T-helper 1 cell treated with Interleukin-12 subunit alpha and Interleukin-12 subunit beta and Interleukin-4 antibody, amounts not matched to agents 30 μg/mL and 1 μg/mL, for 36 hours (primary cell): ENCODE results near the gene KIF5A.

Experiments used
- H3K27ac Mint-ChIP-seq: one replicate; pipeline ENCODE4 v1.8.0; 2021; ENCODE audit warnings: mild to moderate bottlenecking, mixed read lengths
- H3K27me3 Mint-ChIP-seq: one replicate; pipeline ENCODE4 v1.8.0; 2021; ENCODE audit warnings: low read depth, mixed read lengths
- H3K36me3 Mint-ChIP-seq: one replicate; pipeline ENCODE4 v1.8.0; 2021; ENCODE audit warnings: low read depth, mixed read lengths
- H3K4me1 Mint-ChIP-seq: one replicate; pipeline ENCODE4 v1.8.0; 2021; ENCODE audit warnings: low read depth, mixed read lengths
- H3K4me3 Mint-ChIP-seq: one replicate; pipeline ENCODE4 v1.8.0; 2021; ENCODE audit warnings: mild to moderate bottlenecking, moderate library complexity, mixed read lengths
- H3K9me3 Mint-ChIP-seq: one replicate; pipeline ENCODE4 v1.8.0; 2021; ENCODE audit warnings: mixed read lengths

KIF5A gene

DNA sequence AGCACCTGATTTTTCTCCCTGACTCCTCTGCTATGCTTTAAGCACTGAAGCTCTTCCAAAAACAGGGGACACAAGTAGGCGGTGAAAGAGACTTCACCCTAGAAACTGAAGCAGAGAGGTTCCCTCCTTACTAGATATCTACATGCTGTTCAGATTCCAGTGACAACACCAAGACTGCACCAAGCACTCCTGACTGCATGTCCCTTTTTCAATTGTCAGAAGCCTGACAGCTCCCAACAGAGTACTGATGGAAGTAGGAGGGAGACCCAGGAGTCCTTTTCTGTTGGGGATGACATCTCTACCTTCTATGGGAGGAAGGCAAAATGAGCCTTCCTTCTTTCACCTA is 13.3 kb upstream of the KIF5A start:
- peaks cover 34% of the 10 kb centered on the region for H3K36me3 Mint-ChIP-seq

DNA sequence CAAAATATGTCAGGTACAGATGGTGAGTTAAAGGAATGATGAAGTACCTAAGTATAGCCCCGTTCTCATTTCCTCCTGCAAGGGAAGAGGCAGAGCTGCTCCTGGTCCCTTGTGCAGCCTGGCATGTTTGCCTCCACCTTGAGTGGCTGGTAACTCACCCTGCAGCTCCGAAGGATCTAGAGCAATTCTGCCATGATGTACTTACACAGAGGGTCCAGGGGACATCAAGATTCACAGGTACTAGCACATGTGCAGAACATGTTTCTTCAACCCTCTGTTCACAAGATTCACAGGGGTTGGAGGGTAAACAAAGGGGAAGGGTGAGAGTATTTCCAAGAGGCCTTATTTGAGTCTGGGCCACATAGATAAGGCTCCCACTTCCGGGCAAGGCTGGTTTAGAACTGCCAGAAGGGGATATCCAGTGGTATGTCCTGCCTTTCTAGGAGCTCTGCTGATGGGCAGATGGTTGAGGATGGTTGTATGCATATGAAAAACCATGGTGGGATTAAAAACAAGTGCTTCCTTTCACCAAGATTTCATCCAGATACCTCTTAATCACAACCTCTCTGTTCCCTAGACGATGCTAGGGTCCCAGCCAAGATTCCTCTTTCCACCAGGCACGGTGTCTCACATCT is 10.6 kb upstream of the KIF5A start:
- no peaks in the 10 kb centered on the region for H3K9me3 Mint-ChIP-seq
- H3K27me3 Mint-ChIP-seq = no peaks in the 10 kb centered on the region
- H3K4me1 Mint-ChIP-seq = peaks cover 7% of the 10 kb centered on the region
- no peak overlapping the region for H3K4me3 Mint-ChIP-seq
- peaks cover 17% of the 10 kb centered on the region for H3K36me3 Mint-ChIP-seq
- no peak overlapping the region for H3K27ac Mint-ChIP-seq

More for the DNA sequence above, 13.3 kb upstream of the KIF5A start:
- Mint-ChIP-seq H3K9me3 (no peaks in the 10 kb centered on the region), H3K27ac (no peak overlapping the region), H3K27me3 (no peaks in the 10 kb centered on the region), H3K4me3 (no peak overlapping the region), H3K4me1 (peaks cover 7% of the 10 kb centered on the region)

- no peaks in the 10 kb centered on the region for H3K27me3 Mint-ChIP-seq
- peaks cover 14% of the 10 kb centered on the region for H3K4me1 Mint-ChIP-seq
- no peak overlapping the region for H3K4me3 Mint-ChIP-seq
- H3K36me3 Mint-ChIP-seq = peaks cover 14% of the 10 kb centered on the region
- H3K27ac Mint-ChIP-seq = no peak overlapping the region
- H3K9me3 Mint-ChIP-seq = no peaks in the 10 kb centered on the region
Observed at GRCh38 chr12:57541001-57541400, 8.8 kb upstream of the KIF5A start.

- Mint-ChIP-seq H3K4me3 (no peak overlapping the region), H3K27ac (no peak overlapping the region), H3K9me3 (no peaks in the 10 kb centered on the region), H3K27me3 (no peaks in the 10 kb centered on the region), H3K4me1 (peaks cover 20% of the 10 kb centered on the region), H3K36me3 (peaks cover 14% of the 10 kb centered on the region)
Observed at GRCh38 chr12:57541717-57542116, 8.1 kb upstream of the KIF5A start.

GRCh38 chr12:57543581-57543980 is 6.3 kb upstream of the KIF5A start:
- no peaks in the 10 kb centered on the region for H3K9me3 Mint-ChIP-seq
- peaks cover 14% of the 10 kb centered on the region for H3K36me3 Mint-ChIP-seq
- H3K4me3 Mint-ChIP-seq = no peak overlapping the region
- peaks cover 13% of the 10 kb centered on the region for H3K27me3 Mint-ChIP-seq
- peaks cover 26% of the 10 kb centered on the region for H3K4me1 Mint-ChIP-seq
- no peak overlapping the region for H3K27ac Mint-ChIP-seq

- H3K36me3 Mint-ChIP-seq = peaks cover 10% of the 10 kb centered on the region
- H3K9me3 Mint-ChIP-seq = no peaks in the 10 kb centered on the region
- H3K4me1 Mint-ChIP-seq = peaks cover 34% of the 10 kb centered on the region
- H3K27ac Mint-ChIP-seq = peak overlapping the region; percentile 97
- H3K27me3 Mint-ChIP-seq = peaks cover 23% of the 10 kb centered on the region
- peak overlapping the region; percentile 100 for H3K4me3 Mint-ChIP-seq
Observed at GRCh38 chr12:57545809-57546437, 3.9 kb upstream of the KIF5A start.

DNA sequence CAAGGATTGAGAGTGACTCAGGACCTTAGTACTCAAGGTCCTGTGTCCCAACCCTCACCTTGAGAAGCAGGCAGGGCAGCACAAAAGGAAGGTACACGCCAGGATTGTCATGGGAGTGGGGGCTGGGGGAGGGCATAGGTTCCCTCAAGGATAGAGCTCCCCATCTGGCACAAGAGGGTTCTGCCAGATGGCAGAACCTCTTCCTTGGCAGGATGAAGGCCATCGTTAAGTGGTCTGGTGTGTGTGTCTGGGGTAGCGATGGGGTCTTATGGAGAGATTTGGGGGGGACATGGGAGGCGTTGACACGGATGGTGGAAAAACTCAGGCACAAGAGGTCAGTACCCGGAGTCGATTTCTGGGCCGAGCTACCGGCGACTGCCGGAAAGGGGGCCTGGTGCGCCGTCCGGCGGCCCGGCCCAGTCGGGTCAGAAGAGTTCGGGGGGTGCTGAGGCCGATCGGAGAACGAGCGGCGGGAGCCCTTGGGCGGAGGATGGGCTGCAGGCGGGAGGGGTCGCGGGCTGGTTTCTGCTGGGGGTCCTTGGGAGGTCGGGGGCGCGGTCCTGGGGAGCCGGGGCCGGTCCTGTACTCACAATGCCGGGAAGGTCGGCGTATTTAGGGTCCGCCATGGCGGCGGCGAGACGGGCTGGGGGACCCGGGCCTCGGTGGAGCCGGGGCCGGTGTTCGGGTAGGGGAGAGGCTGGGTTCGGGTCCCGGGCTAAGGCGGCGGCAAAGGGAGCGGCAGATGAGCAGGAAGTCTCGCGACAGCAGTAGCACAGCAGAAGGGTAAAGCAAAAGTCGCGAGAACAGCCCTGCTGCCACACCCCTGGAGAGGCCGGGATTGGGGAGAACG is 3.2 kb upstream of the KIF5A start, which contains the start of gene DCTN2:
Gene DCTN2, minus strand, starts transcription at position 755 of the 850 bp plus-strand sequence. Its CDS starts 129 bp downstream, at position 626.
- peaks cover 32% of the 10 kb centered on the region for H3K4me1 Mint-ChIP-seq
- peaks cover 23% of the 10 kb centered on the region for H3K27me3 Mint-ChIP-seq
- H3K36me3 Mint-ChIP-seq = peaks cover 8% of the 10 kb centered on the region
- peak within 1 kb of the TSS; percentile 97 for H3K27ac Mint-ChIP-seq
- H3K4me3 Mint-ChIP-seq = peak within 1 kb of the TSS; percentile 100
- H3K9me3 Mint-ChIP-seq = no peaks in the 10 kb centered on the region

DNA sequence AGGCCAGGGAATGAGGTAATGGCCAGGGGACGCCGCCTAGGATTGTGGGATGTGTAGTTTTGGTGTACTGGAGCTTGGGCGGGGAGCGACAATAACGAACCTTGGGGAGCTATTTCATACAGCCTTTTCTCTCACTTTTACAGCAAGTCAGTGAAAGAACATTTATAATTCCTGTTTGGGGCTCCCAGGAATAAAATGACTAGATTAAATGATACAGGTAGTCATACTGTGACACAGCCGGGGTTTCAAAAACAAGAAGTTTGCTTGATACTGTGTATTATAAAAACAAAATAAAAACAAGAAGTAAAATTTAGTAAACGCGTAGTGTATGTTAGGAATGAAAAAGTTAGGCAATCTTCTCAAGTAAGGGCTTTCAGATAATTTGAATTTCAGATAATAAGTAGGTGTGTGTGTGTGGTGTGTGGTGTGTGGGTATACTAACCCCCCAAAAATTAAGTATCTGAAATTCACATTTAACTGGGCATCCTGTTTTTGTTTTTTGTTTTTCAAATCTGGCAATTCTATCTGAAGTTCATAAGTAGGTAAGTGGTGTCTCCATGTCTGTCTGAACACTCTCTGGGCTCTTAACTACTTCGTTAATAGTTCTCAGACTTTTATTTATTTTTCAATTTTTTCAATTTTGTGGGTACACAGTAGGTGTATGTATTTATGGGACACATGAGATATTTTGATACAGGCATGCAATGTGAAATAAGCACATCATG is 2.4 kb upstream of the KIF5A start:
- peak overlapping the region; percentile 97 for H3K27ac Mint-ChIP-seq
- H3K27me3 Mint-ChIP-seq = peaks cover 23% of the 10 kb centered on the region
- H3K9me3 Mint-ChIP-seq = no peaks in the 10 kb centered on the region
- H3K36me3 Mint-ChIP-seq = peaks cover 8% of the 10 kb centered on the region
- H3K4me3 Mint-ChIP-seq = peak overlapping the region; percentile 100
- peaks cover 32% of the 10 kb centered on the region for H3K4me1 Mint-ChIP-seq

- Mint-ChIP-seq H3K27ac (no peak overlapping the region), H3K9me3 (no peaks in the 10 kb centered on the region), H3K36me3 (peaks cover 8% of the 10 kb centered on the region), H3K27me3 (peaks cover 23% of the 10 kb centered on the region), H3K4me3 (no peak overlapping the region), H3K4me1 (peaks cover 32% of the 10 kb centered on the region)
Observed at GRCh38 chr12:57548013-57548315, 1.9 kb upstream of the KIF5A start.

DNA sequence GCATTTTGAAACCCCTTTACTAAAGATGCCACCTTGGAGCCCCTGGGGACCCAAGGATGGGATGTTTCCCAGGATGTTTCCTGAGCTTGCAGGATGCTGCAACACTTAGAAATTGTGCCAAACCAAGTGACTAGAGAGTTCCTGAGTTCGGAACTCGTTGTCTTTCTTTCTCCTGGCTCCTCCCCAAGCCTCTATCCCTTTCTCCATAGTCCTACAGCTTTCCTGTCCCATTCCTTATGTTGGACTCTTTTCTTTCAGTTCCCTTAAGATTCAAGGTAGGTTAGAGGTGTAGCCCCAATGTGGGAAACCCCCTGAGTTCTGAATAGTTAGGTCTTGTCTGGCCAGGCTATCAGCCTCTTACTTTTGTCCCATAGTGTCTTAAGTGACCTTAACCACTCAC is 1.4 kb upstream of the KIF5A start:
- Mint-ChIP-seq H3K9me3 (no peaks in the 10 kb centered on the region), H3K27ac (no peak overlapping the region), H3K36me3 (peaks cover 8% of the 10 kb centered on the region), H3K27me3 (peaks cover 23% of the 10 kb centered on the region), H3K4me1 (peaks cover 32% of the 10 kb centered on the region), H3K4me3 (peak overlapping the region; percentile 76)

- Mint-ChIP-seq H3K36me3 (peaks cover 8% of the 10 kb centered on the region), H3K27me3 (peaks cover 30% of the 10 kb centered on the region), H3K27ac (no peak overlapping the region), H3K4me1 (peaks cover 32% of the 10 kb centered on the region), H3K9me3 (no peaks in the 10 kb centered on the region), H3K4me3 (peak overlapping the region; percentile 76)
Observed at GRCh38 chr12:57549203-57549908, 488 bp upstream of the KIF5A start.

DNA sequence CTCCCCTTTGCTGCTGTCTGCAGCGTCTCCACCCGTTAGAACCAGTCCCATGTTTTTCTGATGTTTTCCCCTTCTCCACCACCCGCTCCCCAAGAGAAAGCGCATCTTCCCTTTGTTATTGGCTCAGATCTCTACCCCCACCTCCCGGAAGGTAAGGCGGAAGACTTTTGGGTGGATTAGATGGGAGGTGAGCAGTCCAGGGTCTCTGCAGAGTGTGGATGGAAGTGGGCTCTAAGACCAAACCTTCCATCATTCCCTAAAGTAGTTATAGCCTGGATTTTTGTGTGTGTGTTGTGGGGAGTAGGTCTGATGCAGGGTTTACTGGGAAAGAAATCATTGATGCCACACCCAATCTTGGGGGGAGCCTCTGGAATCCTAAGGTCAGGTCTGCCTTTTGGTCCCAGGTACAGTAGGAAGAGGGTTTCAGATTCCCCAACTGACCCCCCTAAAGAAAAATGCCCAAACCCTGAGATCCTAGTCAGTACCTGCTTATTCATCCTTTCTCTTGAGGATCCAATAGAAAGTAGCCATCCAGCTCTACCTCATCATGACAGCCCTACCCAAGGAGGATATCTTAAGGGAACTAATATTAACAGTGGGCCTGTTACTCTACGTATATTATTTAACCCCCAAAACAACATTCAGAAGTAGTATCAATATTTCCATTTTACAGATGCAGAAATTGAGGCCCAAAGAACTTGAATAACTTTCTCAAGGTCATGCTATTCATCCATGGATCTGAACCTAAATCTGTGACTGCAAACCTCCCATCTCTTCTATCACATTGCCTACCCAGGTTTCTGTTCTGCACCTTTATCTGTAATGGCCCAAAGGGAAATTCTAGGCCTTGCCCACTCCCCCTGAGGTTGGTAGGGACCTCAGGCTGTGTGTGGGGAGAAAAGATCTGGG is 1.1 kb downstream of the KIF5A start:
- Mint-ChIP-seq H3K36me3 (peaks cover 5% of the 10 kb centered on the region), H3K9me3 (no peaks in the 10 kb centered on the region), H3K4me3 (peak overlapping the region; percentile 52), H3K27me3 (peaks cover 33% of the 10 kb centered on the region), H3K27ac (no peak overlapping the region), H3K4me1 (peaks cover 26% of the 10 kb centered on the region)

GRCh38 chr12:57551637-57552305 is 1.9 kb downstream of the KIF5A start:
- H3K36me3 Mint-ChIP-seq = no peaks in the 10 kb centered on the region
- no peak overlapping the region for H3K27ac Mint-ChIP-seq
- H3K9me3 Mint-ChIP-seq = no peaks in the 10 kb centered on the region
- H3K4me3 Mint-ChIP-seq = no peak overlapping the region
- H3K4me1 Mint-ChIP-seq = peaks cover 20% of the 10 kb centered on the region
- H3K27me3 Mint-ChIP-seq = peaks cover 33% of the 10 kb centered on the region
